GM23338 (cell line): ENCODE measurements around the gene CIT. TPM values are rescaled to one million over a fixed set of nuclear protein-coding genes. Genes with fewer than 3 reads are reported as not detected.

Experiments used
- ATAC-seq: fragments of 200-7000 bp; cut with Tn5 transposase; 3 replicates; pipeline ENCODE4 v1.9.1; 2020
- DNase-seq: peaks from one replicate; pipeline ENCODE4 v3.0.0-alpha.2; 2015; ENCODE audit warnings: low spot score
- H2AFZ ChIP-seq: fragments of 200-600 bp; sonication (generic); 2 replicates; pipeline ENCODE4 v1.8.0; 2016; ENCODE audit warnings: antibody characterized with exemption, mild to moderate bottlenecking, moderate library complexity
- H3F3A ChIP-seq: fragments of 200-600 bp; sonication (generic); replicated peaks from 2 replicates; pipeline ENCODE4 v1.8.0; 2017; ENCODE audit warnings: antibody characterized with exemption, mixed run types, low read depth
- H3K27ac ChIP-seq: fragments of 200-600 bp; sonication (generic); 2 replicates; pipeline ENCODE4 v1.6.1; 2016; ENCODE audit warnings: low read depth
- H3K27me3 ChIP-seq: fragments of 200-600 bp; sonication (generic); 2 replicates; pipeline ENCODE4 v1.8.0; 2016; ENCODE audit warnings: mild to moderate bottlenecking, mixed run types, moderate library complexity; ENCODE audit not compliant: insufficient read depth
- H3K36me3 ChIP-seq: fragments of 200-600 bp; sonication (generic); 2 replicates; pipeline ENCODE4 v1.8.0; 2016; ENCODE audit warnings: mild to moderate bottlenecking; ENCODE audit not compliant: insufficient read depth
- H3K4me1 ChIP-seq: fragments of 200-600 bp; sonication (generic); 2 replicates; pipeline ENCODE4 v1.8.0; 2016; ENCODE audit warnings: mild to moderate bottlenecking, moderate library complexity; ENCODE audit not compliant: insufficient read depth
- H3K4me2 ChIP-seq: fragments of 200-600 bp; sonication (generic); 2 replicates; pipeline ENCODE4 v1.7.1; 2017; ENCODE audit warnings: mixed run types
- H3K4me3 ChIP-seq: fragments of 200-600 bp; sonication (generic); 2 replicates; pipeline ENCODE4 v1.6.1; 2016; ENCODE audit warnings: mixed run types
- H3K79me2 ChIP-seq: fragments of 200-600 bp; sonication (generic); replicated peaks from 2 replicates; pipeline ENCODE4 v1.8.0; 2017; ENCODE audit warnings: mild to moderate bottlenecking; ENCODE audit not compliant: insufficient read depth
- H3K9me2 ChIP-seq: fragments of 200-600 bp; sonication (generic); 2 replicates; pipeline ENCODE4 v1.8.0; 2017; ENCODE audit not compliant: insufficient read depth
- H4K20me1 ChIP-seq: fragments of 200-600 bp; sonication (generic); replicated peaks from 2 replicates; pipeline ENCODE4 v1.8.0; 2017; ENCODE audit warnings: mild to moderate bottlenecking; ENCODE audit not compliant: insufficient read depth
- H3K27ac Mint-ChIP-seq: 2 replicates; pipeline ENCODE4 v1.8.0; 2020; ENCODE audit warnings: inconsistent platforms, mild to moderate bottlenecking, moderate library complexity, mixed read lengths
- H3K27me3 Mint-ChIP-seq: 3 replicates; pipeline ENCODE4 v1.8.0; 2022; ENCODE audit warnings: low read depth, mild to moderate bottlenecking, moderate library complexity, mixed read lengths, inconsistent platforms; ENCODE audit not compliant: insufficient read depth, poor library complexity
- H3K36me3 Mint-ChIP-seq: 3 replicates; pipeline ENCODE4 v1.8.0; 2021; ENCODE audit warnings: low read depth, mild to moderate bottlenecking, inconsistent platforms, moderate library complexity, mixed read lengths
- H3K4me1 Mint-ChIP-seq: 3 replicates; pipeline ENCODE4 v1.8.0; 2020; ENCODE audit warnings: mild to moderate bottlenecking, inconsistent platforms, mixed read lengths
- H3K4me3 Mint-ChIP-seq: 3 replicates; pipeline ENCODE4 v1.8.0; 2021; ENCODE audit warnings: moderate library complexity, mild to moderate bottlenecking, inconsistent platforms, mixed read lengths
- H3K9me3 Mint-ChIP-seq: 3 replicates; pipeline ENCODE4 v1.8.0; 2020; ENCODE audit warnings: moderate library complexity, mild to moderate bottlenecking, inconsistent platforms, mixed read lengths
- CREB1 ChIP-seq: fragments of 250-450 bp; sonication (Bioruptor Pico); IDR thresholded peaks from 2 replicates; pipeline ENCODE4 v1.5.0; 2020; ENCODE audit warnings: low read depth, mild to moderate bottlenecking, moderate library complexity
- ETS1 ChIP-seq: IDR thresholded peaks from 2 replicates; pipeline ENCODE4 v1.6.1; 2016; ENCODE audit warnings: antibody characterized with exemption
- EZH2phosphoT487 ChIP-seq: fragments of 200-600 bp; sonication (generic); IDR thresholded peaks from one replicate; pipeline ENCODE4 v1.8.1; 2018; ENCODE audit warnings: antibody characterized with exemption; ENCODE audit not compliant: unreplicated experiment
- POLR2AphosphoS5 ChIP-seq: IDR thresholded peaks from 2 replicates; pipeline ENCODE4 v1.6.1; 2016; ENCODE audit warnings: antibody characterized with exemption, low read depth
- STAT1 ChIP-seq: IDR thresholded peaks from one replicate; pipeline ENCODE4 v1.6.1; 2016; ENCODE audit warnings: antibody characterized with exemption; ENCODE audit not compliant: unreplicated experiment
- ZNF114 ChIP-seq: fragments of 250-450 bp; sonication (Bioruptor Pico); IDR thresholded peaks from 2 replicates; pipeline ENCODE4 v1.5.0; 2020; ENCODE audit warnings: mild to moderate bottlenecking, moderate library complexity
- ZNF331 ChIP-seq: fragments of 250-450 bp; sonication (Bioruptor Pico); IDR thresholded peaks from 2 replicates; pipeline ENCODE4 v1.5.0; 2020; ENCODE audit warnings: low read depth, mild to moderate bottlenecking, moderate library complexity
- polyA plus RNA-seq: library from polyadenylated mRNA; unstranded; fragments of >200 nt; fragmentation: Nextera tagmentation; extraction: Ambion mirVana; gene quantifications from 2 replicates; pipeline ENCODE4 v1.2.1, GENCODE V29; 2016
- total RNA-seq: library from RNA; depleted of rRNA; stranded (reverse); fragments of >200 nt; shearing (Covaris generic); gene quantifications from 2 replicates; pipeline ENCODE4 v1.2.3, GENCODE V29; 2014
- TF ChIP-seq, protein P1 (sequence below), 2 experiments: fragments of 200-600 bp in 1 of 2; sonication (generic) in 1 of 2; conservative IDR thresholded peaks; 2 replicates each; pipeline versions ENCODE4 v1.5.1 to v1.6.1; 2016 to 2017; ENCODE audit warnings: antibody characterized with exemption in 2 of 2, low read depth in 2 of 2, mild to moderate bottlenecking in 2 of 2, moderate library complexity in 1 of 2
- TF ChIP-seq, protein P2 (sequence below): fragments of 250-450 bp; sonication (Bioruptor Pico); IDR thresholded peaks from 2 replicates; pipeline ENCODE4 v1.5.0; 2020; ENCODE audit warnings: mild to moderate bottlenecking, moderate library complexity
- TF ChIP-seq, protein P3 (sequence below): IDR thresholded peaks from one replicate; pipeline ENCODE4 v1.6.1; 2018; ENCODE audit warnings: antibody characterized with exemption; ENCODE audit not compliant: unreplicated experiment

CIT gene
- total and polyA plus RNA-seq, 2 experiments from 2014 or later = 9.7 to 47.8 TPM

GRCh38 chr12:119783787-119784186, 93.3 kb downstream of the CIT start (continued):
- TF ChIP-seq, protein P1, sequence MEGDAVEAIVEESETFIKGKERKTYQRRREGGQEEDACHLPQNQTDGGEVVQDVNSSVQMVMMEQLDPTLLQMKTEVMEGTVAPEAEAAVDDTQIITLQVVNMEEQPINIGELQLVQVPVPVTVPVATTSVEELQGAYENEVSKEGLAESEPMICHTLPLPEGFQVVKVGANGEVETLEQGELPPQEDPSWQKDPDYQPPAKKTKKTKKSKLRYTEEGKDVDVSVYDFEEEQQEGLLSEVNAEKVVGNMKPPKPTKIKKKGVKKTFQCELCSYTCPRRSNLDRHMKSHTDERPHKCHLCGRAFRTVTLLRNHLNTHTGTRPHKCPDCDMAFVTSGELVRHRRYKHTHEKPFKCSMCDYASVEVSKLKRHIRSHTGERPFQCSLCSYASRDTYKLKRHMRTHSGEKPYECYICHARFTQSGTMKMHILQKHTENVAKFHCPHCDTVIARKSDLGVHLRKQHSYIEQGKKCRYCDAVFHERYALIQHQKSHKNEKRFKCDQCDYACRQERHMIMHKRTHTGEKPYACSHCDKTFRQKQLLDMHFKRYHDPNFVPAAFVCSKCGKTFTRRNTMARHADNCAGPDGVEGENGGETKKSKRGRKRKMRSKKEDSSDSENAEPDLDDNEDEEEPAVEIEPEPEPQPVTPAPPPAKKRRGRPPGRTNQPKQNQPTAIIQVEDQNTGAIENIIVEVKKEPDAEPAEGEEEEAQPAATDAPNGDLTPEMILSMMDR (conservative IDR thresholded peaks at IDR 0.05; ENCODE audit: low read depth in 2 of 2) = no peak
- TF ChIP-seq CREB1 (CRISPR knock-in tag) (no peak), EZH2phosphoT487 (no peak)

- no peak overlapping the region for H3K4me3 ChIP-seq
- Mint-ChIP-seq H3K27ac (no peak overlapping the region), H3K4me3 (no peak overlapping the region), H3K9me3 (peaks cover 3% of the 10 kb centered on the region; the same call in 1 of the 3 replicates), H3K27me3 (peaks cover 2% of the 10 kb centered on the region), H3K4me1 (peaks cover 7% of the 10 kb centered on the region; the same call in 2 of the 3 replicates), H3K36me3 (peaks cover 52% of the 10 kb centered on the region)
- ATAC-seq (no peak), DNase-seq (no peak)
- H3F3A ChIP-seq = no peaks in the 10 kb centered on the region
- no peaks in the 10 kb centered on the region for H4K20me1 ChIP-seq
- H3K27me3 ChIP-seq = no peaks in the 10 kb centered on the region
- peaks cover 7% of the 10 kb centered on the region for H3K36me3 ChIP-seq
- no peaks in the 10 kb centered on the region for H3K4me1 ChIP-seq
- H3K79me2 ChIP-seq = no peaks in the 10 kb centered on the region
- H3K9me2 ChIP-seq = no peaks in the 10 kb centered on the region
- H3K27ac ChIP-seq = no peak overlapping the region
- no peak overlapping the region for H2AFZ ChIP-seq
- no peak overlapping the region for H3K4me2 ChIP-seq
- TF ChIP-seq, protein P1 (conservative IDR thresholded peaks at IDR 0.05; ENCODE audit: low read depth in 2 of 2) = no peak
- no peak for TF ChIP-seq STAT1
- no peak for TF ChIP-seq CREB1 (CRISPR knock-in tag)
- TF ChIP-seq EZH2phosphoT487 = no peak
- no peak for TF ChIP-seq ZNF114 (CRISPR knock-in tag)
- TF ChIP-seq, protein P2, sequence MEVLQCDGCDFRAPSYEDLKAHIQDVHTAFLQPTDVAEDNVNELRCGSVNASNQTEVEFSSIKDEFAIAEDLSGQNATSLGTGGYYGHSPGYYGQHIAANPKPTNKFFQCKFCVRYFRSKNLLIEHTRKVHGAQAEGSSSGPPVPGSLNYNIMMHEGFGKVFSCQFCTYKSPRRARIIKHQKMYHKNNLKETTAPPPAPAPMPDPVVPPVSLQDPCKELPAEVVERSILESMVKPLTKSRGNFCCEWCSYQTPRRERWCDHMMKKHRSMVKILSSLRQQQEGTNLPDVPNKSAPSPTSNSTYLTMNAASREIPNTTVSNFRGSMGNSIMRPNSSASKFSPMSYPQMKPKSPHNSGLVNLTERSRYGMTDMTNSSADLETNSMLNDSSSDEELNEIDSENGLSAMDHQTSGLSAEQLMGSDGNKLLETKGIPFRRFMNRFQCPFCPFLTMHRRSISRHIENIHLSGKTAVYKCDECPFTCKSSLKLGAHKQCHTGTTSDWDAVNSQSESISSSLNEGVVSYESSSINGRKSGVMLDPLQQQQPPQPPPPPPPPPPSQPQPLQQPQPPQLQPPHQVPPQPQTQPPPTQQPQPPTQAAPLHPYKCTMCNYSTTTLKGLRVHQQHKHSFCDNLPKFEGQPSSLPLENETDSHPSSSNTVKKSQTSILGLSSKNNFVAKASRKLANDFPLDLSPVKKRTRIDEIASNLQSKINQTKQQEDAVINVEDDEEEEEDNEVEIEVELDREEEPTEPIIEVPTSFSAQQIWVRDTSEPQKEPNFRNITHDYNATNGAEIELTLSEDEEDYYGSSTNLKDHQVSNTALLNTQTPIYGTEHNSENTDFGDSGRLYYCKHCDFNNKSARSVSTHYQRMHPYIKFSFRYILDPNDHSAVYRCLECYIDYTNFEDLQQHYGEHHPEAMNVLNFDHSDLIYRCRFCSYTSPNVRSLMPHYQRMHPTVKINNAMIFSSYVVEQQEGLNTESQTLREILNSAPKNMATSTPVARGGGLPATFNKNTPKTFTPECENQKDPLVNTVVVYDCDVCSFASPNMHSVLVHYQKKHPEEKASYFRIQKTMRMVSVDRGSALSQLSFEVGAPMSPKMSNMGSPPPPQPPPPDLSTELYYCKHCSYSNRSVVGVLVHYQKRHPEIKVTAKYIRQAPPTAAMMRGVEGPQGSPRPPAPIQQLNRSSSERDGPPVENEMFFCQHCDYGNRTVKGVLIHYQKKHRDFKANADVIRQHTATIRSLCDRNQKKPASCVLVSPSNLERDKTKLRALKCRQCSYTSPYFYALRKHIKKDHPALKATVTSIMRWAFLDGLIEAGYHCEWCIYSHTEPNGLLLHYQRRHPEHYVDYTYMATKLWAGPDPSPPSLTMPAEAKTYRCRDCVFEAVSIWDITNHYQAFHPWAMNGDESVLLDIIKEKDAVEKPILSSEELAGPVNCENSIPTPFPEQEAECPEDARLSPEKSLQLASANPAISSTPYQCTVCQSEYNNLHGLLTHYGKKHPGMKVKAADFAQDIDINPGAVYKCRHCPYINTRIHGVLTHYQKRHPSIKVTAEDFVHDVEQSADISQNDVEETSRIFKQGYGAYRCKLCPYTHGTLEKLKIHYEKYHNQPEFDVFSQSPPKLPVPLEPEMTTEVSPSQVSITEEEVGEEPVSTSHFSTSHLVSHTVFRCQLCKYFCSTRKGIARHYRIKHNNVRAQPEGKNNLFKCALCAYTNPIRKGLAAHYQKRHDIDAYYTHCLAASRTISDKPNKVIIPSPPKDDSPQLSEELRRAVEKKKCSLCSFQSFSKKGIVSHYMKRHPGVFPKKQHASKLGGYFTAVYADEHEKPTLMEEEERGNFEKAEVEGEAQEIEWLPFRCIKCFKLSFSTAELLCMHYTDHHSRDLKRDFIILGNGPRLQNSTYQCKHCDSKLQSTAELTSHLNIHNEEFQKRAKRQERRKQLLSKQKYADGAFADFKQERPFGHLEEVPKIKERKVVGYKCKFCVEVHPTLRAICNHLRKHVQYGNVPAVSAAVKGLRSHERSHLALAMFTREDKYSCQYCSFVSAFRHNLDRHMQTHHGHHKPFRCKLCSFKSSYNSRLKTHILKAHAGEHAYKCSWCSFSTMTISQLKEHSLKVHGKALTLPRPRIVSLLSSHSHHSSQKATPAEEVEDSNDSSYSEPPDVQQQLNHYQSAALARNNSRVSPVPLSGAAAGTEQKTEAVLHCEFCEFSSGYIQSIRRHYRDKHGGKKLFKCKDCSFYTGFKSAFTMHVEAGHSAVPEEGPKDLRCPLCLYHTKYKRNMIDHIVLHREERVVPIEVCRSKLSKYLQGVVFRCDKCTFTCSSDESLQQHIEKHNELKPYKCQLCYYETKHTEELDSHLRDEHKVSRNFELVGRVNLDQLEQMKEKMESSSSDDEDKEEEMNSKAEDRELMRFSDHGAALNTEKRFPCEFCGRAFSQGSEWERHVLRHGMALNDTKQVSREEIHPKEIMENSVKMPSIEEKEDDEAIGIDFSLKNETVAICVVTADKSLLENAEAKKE (CRISPR knock-in tag) = no peak
- TF ChIP-seq, protein P3, sequence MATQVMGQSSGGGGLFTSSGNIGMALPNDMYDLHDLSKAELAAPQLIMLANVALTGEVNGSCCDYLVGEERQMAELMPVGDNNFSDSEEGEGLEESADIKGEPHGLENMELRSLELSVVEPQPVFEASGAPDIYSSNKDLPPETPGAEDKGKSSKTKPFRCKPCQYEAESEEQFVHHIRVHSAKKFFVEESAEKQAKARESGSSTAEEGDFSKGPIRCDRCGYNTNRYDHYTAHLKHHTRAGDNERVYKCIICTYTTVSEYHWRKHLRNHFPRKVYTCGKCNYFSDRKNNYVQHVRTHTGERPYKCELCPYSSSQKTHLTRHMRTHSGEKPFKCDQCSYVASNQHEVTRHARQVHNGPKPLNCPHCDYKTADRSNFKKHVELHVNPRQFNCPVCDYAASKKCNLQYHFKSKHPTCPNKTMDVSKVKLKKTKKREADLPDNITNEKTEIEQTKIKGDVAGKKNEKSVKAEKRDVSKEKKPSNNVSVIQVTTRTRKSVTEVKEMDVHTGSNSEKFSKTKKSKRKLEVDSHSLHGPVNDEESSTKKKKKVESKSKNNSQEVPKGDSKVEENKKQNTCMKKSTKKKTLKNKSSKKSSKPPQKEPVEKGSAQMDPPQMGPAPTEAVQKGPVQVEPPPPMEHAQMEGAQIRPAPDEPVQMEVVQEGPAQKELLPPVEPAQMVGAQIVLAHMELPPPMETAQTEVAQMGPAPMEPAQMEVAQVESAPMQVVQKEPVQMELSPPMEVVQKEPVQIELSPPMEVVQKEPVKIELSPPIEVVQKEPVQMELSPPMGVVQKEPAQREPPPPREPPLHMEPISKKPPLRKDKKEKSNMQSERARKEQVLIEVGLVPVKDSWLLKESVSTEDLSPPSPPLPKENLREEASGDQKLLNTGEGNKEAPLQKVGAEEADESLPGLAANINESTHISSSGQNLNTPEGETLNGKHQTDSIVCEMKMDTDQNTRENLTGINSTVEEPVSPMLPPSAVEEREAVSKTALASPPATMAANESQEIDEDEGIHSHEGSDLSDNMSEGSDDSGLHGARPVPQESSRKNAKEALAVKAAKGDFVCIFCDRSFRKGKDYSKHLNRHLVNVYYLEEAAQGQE = no peak
- TF ChIP-seq ETS1 = no peak
- no peak for TF ChIP-seq POLR2AphosphoS5
- TF ChIP-seq ZNF331 (CRISPR knock-in tag) = no peak
Observed at GRCh38 chr12:119781804-119782203, 95.3 kb downstream of the CIT start.
